Loucy (cell line): Measurements from ENCODE around the gene ASTN2.

Experiments used
- CTCF ChIP-seq: fragments of 200-600 bp; sonication (generic); conservative IDR thresholded peaks from 2 replicates; pipeline ENCODE4 v1.5.1; 2014; ENCODE audit warnings: mild to moderate bottlenecking, antibody characterized with exemption, low read length
- EZH2phosphoT487 ChIP-seq: fragments of 200-600 bp; IDR thresholded peaks from 2 replicates; pipeline ENCODE4 v1.6.1; 2018; ENCODE audit warnings: antibody characterized with exemption, mild to moderate bottlenecking, moderate library complexity, borderline replicate concordance

GRCh38 chr9:116797276-116797675, 617.6 kb downstream of the ASTN2 start:
- no peak for TF ChIP-seq CTCF
- TF ChIP-seq EZH2phosphoT487 = no peak
